OCI-LY7 (cell line): ENCODE results near the gene NOTCH4. TPM values are rescaled to one million over a fixed set of nuclear protein-coding genes. Genes with fewer than 3 reads are reported as not detected.

ENCODE experiments used
- BruUV-seq: library from RNA; stranded (reverse); fragments of 400-500 nt; replicated peaks from 2 replicates; lab custom pipeline; 2021; lab: Mats Ljungman, UMichigan
- CTCF ChIA-PET: fragments of 300-600 bp; sonication (Branson Sonifier 250); formaldehyde crosslinking; loops from one replicate; lab custom pipeline; 2022; ENCODE audit warnings: antibody characterized with exemption; ENCODE audit not compliant: unreplicated experiment; lab: Charles Lee
- POLR2A ChIA-PET: fragments of 300-600 bp; sonication (Branson Sonifier 250); formaldehyde crosslinking; loops from one replicate; lab custom pipeline; 2022; ENCODE audit warnings: antibody characterized with exemption; lab: Charles Lee
- DNase-seq: peaks from one replicate; pipeline ENCODE4 v3.0.0-alpha.2; 2015; ENCODE audit warnings: low spot score
- H2AFZ ChIP-seq: fragments of 200-600 bp; sonication (generic), shearing (Covaris generic); 2 replicates; pipeline ENCODE4 v1.6.1; 2014; ENCODE audit warnings: mild to moderate bottlenecking, antibody characterized with exemption, low read length, moderate library complexity
- H3K27ac ChIP-seq: fragments of 200-600 bp; sonication (generic); 2 replicates; pipeline ENCODE4 v1.5.1; 2014; ENCODE audit warnings: mixed run types, low read depth, mild to moderate bottlenecking, moderate library complexity, low read length, inconsistent platforms; ENCODE audit not compliant: poor library complexity, severe bottlenecking
- H3K36me3 ChIP-seq: fragments of 200-600 bp; sonication (generic); 2 replicates; pipeline ENCODE4 v1.6.1; 2014; ENCODE audit warnings: mild to moderate bottlenecking, antibody characterized with exemption, low read length, moderate library complexity, mixed read lengths; ENCODE audit not compliant: insufficient read depth
- H3K4me1 ChIP-seq: fragments of 200-600 bp; sonication (generic); 2 replicates; pipeline ENCODE4 v1.5.1; 2014; ENCODE audit warnings: mild to moderate bottlenecking, low read length; ENCODE audit not compliant: insufficient read depth, poor library complexity, severe bottlenecking
- H3K4me2 ChIP-seq: fragments of 200-600 bp; sonication (generic); 2 replicates; pipeline ENCODE4 v1.6.1; 2014; ENCODE audit warnings: mild to moderate bottlenecking, low read length
- H3K4me3 ChIP-seq: fragments of 200-600 bp; sonication (generic); 2 replicates; pipeline ENCODE4 v1.5.1; 2014; ENCODE audit warnings: mild to moderate bottlenecking, low read depth, low read length; ENCODE audit not compliant: poor library complexity, severe bottlenecking
- H3K79me2 ChIP-seq: fragments of 200-600 bp; sonication (generic); 2 replicates; pipeline ENCODE4 v1.6.1; 2016; ENCODE audit warnings: low read depth, mild to moderate bottlenecking, low read length, moderate library complexity, mixed read lengths; ENCODE audit not compliant: insufficient read depth
- H3K9me2 ChIP-seq: fragments of 200-600 bp; sonication (generic); 2 replicates; pipeline ENCODE4 v1.6.1; 2016; ENCODE audit warnings: mild to moderate bottlenecking, low read length, mixed read lengths; ENCODE audit not compliant: insufficient read depth
- H3K9me3 ChIP-seq: fragments of 200-600 bp; sonication (generic); 2 replicates; pipeline ENCODE4 v1.6.1; 2014; ENCODE audit warnings: mild to moderate bottlenecking, mixed run types, low read length, mixed read lengths
- H4K20me1 ChIP-seq: fragments of 200-600 bp; sonication (generic); 2 replicates; pipeline ENCODE4 v1.6.1; 2014; ENCODE audit warnings: mild to moderate bottlenecking, antibody characterized with exemption, low read length, moderate library complexity, mixed read lengths; ENCODE audit not compliant: insufficient read depth
- EZH2phosphoT487 ChIP-seq: fragments of 200-600 bp; sonication (generic); IDR thresholded peaks from 2 replicates; pipeline ENCODE4 v1.6.1; 2018; ENCODE audit warnings: low read depth, borderline replicate concordance, mild to moderate bottlenecking, mixed run types, antibody characterized with exemption, low read length, moderate library complexity, mixed read lengths
- intact Hi-C: fragments of 100-400 bp; cut with micrococcal nuclease; formaldehyde crosslinking; loops from one replicate; pipeline ENCODE4 v1.10.0; 2022; ENCODE audit not compliant: unreplicated experiment
- total RNA-seq, 2 experiments: library from RNA; depleted of rRNA in 1 of 2; stranded (reverse); fragments of >200 nt in 1 of 2; shearing (Covaris generic) in 1 of 2; gene quantifications; 2 replicates each; pipeline ENCODE4 v1.2.3, GENCODE V29; 2014 to 2022
- TF ChIP-seq, protein P1 (sequence below): fragments of 200-600 bp; sonication (generic); conservative IDR thresholded peaks from 2 replicates; pipeline ENCODE4 v1.5.1; 2014; ENCODE audit warnings: mild to moderate bottlenecking, antibody characterized with exemption, low read length, moderate library complexity, mixed read lengths

NOTCH4 gene
- total RNA-seq, 2 experiments from 2014 or later, result 1.4 to 2.4 TPM

DNA sequence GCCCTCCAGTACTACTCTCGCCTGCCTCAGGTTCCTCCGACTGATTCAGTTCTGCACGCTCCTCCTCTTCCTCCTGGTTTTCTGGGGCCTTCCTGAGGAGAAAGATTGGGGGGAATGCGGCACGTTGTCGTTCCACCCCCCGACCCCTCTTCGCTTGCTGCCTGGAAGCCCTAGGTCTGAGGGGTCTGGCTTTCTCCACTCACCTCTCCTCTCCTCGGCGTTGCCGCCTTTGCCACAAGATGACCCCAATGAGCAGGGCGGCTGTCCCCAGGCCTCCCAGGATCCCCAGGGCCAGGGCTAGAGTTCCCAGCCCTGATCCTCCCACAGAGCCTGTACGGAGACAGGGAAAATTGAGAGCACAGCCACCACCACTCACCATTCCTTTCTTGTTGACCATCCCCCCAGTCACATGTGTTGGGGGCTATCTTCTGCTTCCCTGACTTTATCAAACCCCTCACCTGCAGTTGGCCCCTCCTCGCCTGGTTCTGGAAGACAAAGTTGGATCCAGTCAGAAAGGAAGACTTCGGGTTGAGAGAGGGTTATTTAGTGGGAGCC, 42.6 kb downstream of the NOTCH4 start:
- no peaks in the 10 kb centered on the region for H3K9me3 ChIP-seq
- H3K79me2 ChIP-seq, result no peaks in the 10 kb centered on the region; the same call in 1 of the 2 replicates
- H3K4me2 ChIP-seq, result no peak overlapping the region
- BruUV-seq, result no TSS peak
- no peak overlapping the region for H2AFZ ChIP-seq
- H3K9me2 ChIP-seq, result no peaks in the 10 kb centered on the region
- H4K20me1 ChIP-seq, result no peaks in the 10 kb centered on the region
- DNase-seq, result no peak
- ChIA-PET POLR2A (interaction anchor here (1.1 kb wide), 1 partner anchor 12 kb away, joined by 3 read pairs; the partner anchor contains the start of gene GPSM3), CTCF (no interaction called here)
- no peak overlapping the region for H3K4me3 ChIP-seq
- TF ChIP-seq, protein P1, sequence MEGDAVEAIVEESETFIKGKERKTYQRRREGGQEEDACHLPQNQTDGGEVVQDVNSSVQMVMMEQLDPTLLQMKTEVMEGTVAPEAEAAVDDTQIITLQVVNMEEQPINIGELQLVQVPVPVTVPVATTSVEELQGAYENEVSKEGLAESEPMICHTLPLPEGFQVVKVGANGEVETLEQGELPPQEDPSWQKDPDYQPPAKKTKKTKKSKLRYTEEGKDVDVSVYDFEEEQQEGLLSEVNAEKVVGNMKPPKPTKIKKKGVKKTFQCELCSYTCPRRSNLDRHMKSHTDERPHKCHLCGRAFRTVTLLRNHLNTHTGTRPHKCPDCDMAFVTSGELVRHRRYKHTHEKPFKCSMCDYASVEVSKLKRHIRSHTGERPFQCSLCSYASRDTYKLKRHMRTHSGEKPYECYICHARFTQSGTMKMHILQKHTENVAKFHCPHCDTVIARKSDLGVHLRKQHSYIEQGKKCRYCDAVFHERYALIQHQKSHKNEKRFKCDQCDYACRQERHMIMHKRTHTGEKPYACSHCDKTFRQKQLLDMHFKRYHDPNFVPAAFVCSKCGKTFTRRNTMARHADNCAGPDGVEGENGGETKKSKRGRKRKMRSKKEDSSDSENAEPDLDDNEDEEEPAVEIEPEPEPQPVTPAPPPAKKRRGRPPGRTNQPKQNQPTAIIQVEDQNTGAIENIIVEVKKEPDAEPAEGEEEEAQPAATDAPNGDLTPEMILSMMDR, result no peak
- no peak for TF ChIP-seq EZH2phosphoT487
- H3K4me1 ChIP-seq, result peaks cover 31% of the 10 kb centered on the region
- intact Hi-C loops, result no loop called here
- H3K36me3 ChIP-seq, result peaks cover 39% of the 10 kb centered on the region
- H3K27ac ChIP-seq, result no peak overlapping the region

DNA sequence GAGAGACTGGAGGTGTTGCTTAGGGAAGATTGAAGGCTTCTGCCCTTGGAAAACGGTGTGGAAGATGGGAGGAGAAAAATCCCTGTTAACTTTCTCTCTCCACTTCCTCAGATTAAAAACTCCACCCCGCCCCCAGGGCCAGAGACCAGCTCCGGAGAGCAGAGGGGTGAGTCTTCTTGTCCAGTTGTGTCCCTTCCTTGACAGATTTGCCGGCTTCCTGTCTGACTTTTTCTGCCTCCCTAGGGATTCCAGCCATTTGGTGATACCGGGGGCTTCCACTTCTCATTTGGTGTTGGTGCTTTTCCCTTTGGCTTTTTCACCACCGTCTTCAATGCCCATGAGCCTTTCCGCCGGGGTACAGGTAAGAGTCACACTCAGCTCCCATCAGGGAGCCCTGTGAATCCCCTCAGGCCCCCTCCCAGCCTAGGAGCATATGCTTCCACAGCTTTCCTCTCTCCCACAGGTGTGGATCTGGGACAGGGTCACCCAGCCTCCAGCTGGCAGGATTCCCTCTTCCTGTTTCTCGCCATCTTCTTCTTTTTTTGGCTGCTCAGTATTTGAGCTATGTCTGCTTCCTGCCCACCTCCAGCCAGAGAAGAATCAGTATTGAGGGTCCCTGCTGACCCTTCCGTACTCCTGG, 44.0 kb downstream of the NOTCH4 start:
- Histone ChIP-seq H4K20me1 (no peaks in the 10 kb centered on the region), H3K4me1 (peaks cover 31% of the 10 kb centered on the region), H3K27ac (no peak overlapping the region), H3K9me3 (no peaks in the 10 kb centered on the region), H3K9me2 (no peaks in the 10 kb centered on the region), H3K36me3 (peaks cover 34% of the 10 kb centered on the region), H3K4me3 (peak overlapping the region; percentile 74), H3K79me2 (peaks cover 9% of the 10 kb centered on the region; the same call in 1 of the 2 replicates), H2AFZ (no peak overlapping the region), H3K4me2 (peak overlapping the region; percentile 99)
- TSS peak; percentile 83 for BruUV-seq
- ChIA-PET CTCF (no interaction called here), POLR2A (interaction anchor here (1.2 to 1.8 kb wide), 2 partner anchors 10 to 16 kb away, joined by 5 to 16 read pairs; partner anchors contain the start of gene PBX2)
- intact Hi-C loops, result no loop called here
- no peak for DNase-seq
- TF ChIP-seq, protein P1, result no peak
- TF ChIP-seq EZH2phosphoT487, result no peak
